Esophagus squamous epithelium (tissue), 4 donors: ENCODE results near the gene SPDYA.

Experiments
- POLR2A ChIP-seq, 4 donors: fragments of 450-650 bp; IDR thresholded peaks; one replicate each; pipeline ENCODE4 v1.6.1; 2017; ENCODE audit warnings: antibody characterized with exemption in 4 of 4, mild to moderate bottlenecking in 4 of 4, moderate library complexity in 3 of 4
- TF ChIP-seq, protein P1 (sequence below), 6 experiments: fragments of 450-650 bp in 4 of 6; fragments of 200-600 bp in 2 of 6; sonication (generic) in 2 of 6; IDR thresholded peaks; one replicate each; pipeline ENCODE4 v1.5.1; 2016 to 2019; ENCODE audit warnings: antibody characterized with exemption in 6 of 6, mild to moderate bottlenecking in 4 of 6, moderate library complexity in 4 of 6

DNA sequence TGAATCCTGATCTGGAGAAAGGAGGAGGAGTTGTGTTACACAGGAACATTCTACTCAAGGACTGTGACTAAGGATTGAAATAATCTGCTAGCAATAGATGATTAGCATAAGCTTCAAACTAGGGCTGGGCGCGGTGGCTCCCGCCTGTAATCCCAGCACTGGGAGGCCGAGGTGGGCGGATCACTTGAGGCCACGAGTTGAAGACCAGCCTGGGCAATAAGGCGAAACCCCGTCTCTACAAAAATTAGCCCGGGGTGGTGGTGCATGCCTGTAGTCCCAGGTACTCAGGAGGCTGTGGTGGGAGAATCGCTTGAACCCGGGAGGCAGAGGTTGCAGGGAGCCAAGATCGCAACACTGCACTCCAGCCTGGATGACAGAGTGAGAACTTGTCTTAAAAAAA, 58.0 kb downstream of the SPDYA start:
- TF ChIP-seq POLR2A (IDR thresholded peaks at IDR 0.05) = no peak
- TF ChIP-seq, protein P1, sequence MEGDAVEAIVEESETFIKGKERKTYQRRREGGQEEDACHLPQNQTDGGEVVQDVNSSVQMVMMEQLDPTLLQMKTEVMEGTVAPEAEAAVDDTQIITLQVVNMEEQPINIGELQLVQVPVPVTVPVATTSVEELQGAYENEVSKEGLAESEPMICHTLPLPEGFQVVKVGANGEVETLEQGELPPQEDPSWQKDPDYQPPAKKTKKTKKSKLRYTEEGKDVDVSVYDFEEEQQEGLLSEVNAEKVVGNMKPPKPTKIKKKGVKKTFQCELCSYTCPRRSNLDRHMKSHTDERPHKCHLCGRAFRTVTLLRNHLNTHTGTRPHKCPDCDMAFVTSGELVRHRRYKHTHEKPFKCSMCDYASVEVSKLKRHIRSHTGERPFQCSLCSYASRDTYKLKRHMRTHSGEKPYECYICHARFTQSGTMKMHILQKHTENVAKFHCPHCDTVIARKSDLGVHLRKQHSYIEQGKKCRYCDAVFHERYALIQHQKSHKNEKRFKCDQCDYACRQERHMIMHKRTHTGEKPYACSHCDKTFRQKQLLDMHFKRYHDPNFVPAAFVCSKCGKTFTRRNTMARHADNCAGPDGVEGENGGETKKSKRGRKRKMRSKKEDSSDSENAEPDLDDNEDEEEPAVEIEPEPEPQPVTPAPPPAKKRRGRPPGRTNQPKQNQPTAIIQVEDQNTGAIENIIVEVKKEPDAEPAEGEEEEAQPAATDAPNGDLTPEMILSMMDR (IDR thresholded peaks at IDR 0.05) = no peak
